ENCODE measurements around the gene FBRSL1.
A peak's percentile ranks its signal among the peaks of the same experiment; 100 is the strongest.

The FBRSL1 gene

GRCh38 chr12:132558861-132559623, 69.1 kb downstream of the FBRSL1 start:
- no peak for DNase-seq (ENCODE audit: low spot score)

- peak; percentile 95 for DNase-seq (ENCODE audit: low spot score)
Measured at GRCh38 chr12:132559652-132560363, 69.9 kb downstream of the FBRSL1 start.

DNA sequence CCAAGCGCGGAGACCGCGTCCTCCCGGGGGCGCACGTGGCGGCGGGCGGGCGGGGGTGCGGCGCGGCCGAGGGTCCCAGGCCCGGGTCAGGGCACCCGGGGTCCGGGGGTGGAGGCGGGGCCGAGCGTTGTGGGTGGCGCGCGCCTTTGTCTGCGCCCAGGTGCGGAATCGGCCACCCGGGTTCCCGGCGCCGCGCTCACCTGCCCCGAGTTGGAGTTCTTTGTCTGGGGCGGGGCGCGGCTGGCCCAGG, 70.3 kb downstream of the FBRSL1 start:
- no peak for DNase-seq (ENCODE audit: low spot score)

- peak; percentile 79 for DNase-seq (ENCODE audit: low spot score)
Measured at GRCh38 chr12:132560614-132561426, 70.9 kb downstream of the FBRSL1 start.
